GM12878 (cell line): Measurements from ENCODE around the gene DPF3.

Experiments used
- JUND ChIP-seq: IDR thresholded peaks from 2 replicates; pipeline ENCODE4 v1.6.1; 2012; ENCODE audit warnings: low read depth, mild to moderate bottlenecking, low read length, improper control_type of control experiment, moderate library complexity
- SMC3 ChIP-seq: IDR thresholded peaks from 2 replicates; pipeline ENCODE4 v1.6.1; 2011; ENCODE audit warnings: low read length, improper control_type of control experiment, borderline replicate concordance
- TCF3 ChIP-seq: IDR thresholded peaks from 2 replicates; pipeline ENCODE4 v1.6.1; 2012; ENCODE audit warnings: low read depth, mild to moderate bottlenecking, low read length, borderline replicate concordance; ENCODE audit not compliant: insufficient read depth

DNA sequence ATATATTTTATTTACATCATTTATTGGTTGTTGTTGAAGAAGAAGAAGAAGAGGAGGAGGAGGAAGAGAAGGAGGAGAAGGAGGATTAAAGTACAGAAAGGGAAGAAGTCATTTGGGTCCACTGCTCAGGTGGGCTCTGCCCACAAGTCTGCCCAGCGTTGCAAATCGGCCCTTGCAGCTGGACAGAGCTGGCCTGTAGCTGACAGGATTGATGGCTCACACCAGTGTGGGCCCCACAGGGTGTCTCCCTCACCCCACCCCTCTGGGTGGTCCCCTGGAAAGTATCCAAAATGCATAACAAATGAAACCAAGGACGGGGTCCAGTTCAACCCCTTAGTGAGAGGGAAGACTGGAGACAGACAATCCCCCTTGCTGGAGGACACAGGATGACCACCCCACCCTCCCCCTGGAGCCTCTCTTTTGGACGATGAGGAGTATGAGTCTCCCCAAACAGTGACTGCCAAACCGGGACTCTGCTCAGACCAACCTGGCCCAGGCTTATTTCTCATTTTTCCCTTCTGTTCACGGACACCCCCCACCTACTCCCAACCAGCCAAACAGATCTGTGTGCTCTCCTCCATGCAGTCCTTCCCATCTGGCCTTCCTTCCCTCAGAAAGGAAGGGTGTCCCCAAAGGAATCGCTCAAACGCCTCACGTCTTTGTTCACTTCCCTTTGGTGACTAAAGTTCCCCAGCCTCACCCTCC is 17.7 kb downstream of the DPF3 start:
- TF ChIP-seq JUND (no peak), SMC3 (no peak), TCF3 (no peak)
